ENCODE measurements around the gene TSEN54. TPM values are rescaled to one million over a fixed set of nuclear protein-coding genes. Genes with fewer than 3 reads are reported as not detected.

Gene TSEN54
- total RNA-seq, 2 donors from 2014 or later: 63.8 to 123 TPM

GRCh38 chr17:75515496-75516254, 653 bp upstream of the TSEN54 start, which contains the start of gene CASKIN2:
Gene CASKIN2, minus strand, starts transcription at chr17:75515537. Its CDS starts 1,733 bp downstream, at chr17:75513804.
- intact Hi-C loops (cut with DNase I): no loop called here
- H3K36me3 ChIP-seq (replicated peaks in 1 of 2; ENCODE audit: insufficient read depth in 1 of 2, low read depth in 2 of 2): peaks cover 0 to 2% of the 10 kb centered on the region in 2 donors
- no peaks in the 10 kb centered on the region for H3K27me3 ChIP-seq
- H3K4me3 ChIP-seq: peak within 1 kb of the TSS; percentile 66 to 82
- 0 to 1% methylated on average over 2 to 72 of the region's 78 CpGs for WGBS, 2 donors
- no peak for TF ChIP-seq POLR2A (IDR thresholded peaks at IDR 0.05)
- TF ChIP-seq, protein P1, sequence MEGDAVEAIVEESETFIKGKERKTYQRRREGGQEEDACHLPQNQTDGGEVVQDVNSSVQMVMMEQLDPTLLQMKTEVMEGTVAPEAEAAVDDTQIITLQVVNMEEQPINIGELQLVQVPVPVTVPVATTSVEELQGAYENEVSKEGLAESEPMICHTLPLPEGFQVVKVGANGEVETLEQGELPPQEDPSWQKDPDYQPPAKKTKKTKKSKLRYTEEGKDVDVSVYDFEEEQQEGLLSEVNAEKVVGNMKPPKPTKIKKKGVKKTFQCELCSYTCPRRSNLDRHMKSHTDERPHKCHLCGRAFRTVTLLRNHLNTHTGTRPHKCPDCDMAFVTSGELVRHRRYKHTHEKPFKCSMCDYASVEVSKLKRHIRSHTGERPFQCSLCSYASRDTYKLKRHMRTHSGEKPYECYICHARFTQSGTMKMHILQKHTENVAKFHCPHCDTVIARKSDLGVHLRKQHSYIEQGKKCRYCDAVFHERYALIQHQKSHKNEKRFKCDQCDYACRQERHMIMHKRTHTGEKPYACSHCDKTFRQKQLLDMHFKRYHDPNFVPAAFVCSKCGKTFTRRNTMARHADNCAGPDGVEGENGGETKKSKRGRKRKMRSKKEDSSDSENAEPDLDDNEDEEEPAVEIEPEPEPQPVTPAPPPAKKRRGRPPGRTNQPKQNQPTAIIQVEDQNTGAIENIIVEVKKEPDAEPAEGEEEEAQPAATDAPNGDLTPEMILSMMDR (IDR thresholded peaks at IDR 0.05): peak; percentile 96 to 99 (median 99)
- H3K4me1 ChIP-seq: peaks cover 65% of the 10 kb centered on the region
- H3K9me3 ChIP-seq: no peaks in the 10 kb centered on the region
- peak; percentile 97 to 99 (median 98) for DNase-seq
- ATAC-seq: peak; percentile 85
- peak within 1 kb of the TSS; percentile 79 to 93 (median 88) for H3K27ac ChIP-seq

DNA sequence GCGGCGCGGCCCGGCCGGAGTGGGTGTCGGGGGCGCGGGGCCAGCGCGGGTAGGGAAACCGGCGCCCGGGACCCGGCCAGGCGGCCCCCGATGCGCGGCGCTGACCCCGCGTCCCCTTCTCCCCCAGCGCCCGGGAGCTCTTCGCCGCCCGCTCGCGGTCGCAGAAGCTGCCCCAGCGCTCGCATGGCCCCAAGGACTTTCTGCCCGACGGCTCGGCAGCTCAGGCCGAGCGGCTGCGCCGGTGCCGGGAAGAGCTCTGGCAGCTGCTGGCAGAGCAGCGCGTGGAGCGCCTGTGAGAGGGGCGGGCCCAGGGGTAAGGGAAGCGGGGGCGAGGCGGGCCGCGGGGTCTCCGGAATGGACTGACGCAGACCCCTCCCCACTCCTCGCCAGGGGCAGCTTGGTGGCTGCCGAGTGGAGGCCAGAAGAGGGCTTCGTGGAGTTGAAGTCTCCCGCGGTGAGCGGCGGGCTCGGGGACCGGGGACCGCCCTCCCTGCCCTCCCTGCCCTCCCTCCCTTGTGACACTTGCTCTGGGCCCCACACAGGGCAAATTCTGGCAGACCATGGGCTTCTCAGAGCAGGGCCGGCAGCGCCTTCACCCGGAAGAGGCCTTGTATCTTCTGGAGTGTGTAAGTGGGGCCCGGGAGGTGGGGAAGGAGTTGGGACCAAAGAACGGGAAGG, 430 bp downstream of the TSEN54 start:
- ATAC-seq: peak; percentile 1

DNA sequence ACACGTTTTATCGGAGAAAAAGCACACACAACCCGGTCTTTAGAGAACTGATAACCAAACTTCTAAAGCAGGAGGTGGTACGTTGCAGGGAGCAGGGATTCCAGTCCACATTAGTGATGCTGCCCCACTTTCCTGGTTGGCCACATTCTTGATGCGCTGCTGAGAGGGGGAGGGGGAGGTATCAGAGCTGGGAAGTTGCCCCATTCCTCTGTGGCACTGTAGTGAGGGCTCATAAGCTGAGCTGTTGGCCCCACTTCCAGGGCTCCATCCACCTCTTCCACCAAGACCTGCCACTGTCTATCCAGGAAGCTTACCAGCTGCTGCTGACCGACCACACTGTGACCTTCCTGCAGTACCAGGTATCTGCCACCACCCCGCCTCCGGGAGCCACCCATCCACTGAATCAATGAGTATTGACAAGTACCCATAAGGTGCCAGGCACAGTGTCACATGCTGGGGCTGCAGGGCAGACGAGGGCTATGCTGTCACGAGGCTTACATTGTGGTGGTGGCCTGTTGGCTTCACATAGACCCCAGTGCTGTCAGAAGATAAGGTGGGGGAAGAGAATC, 1.1 kb downstream of the TSEN54 start:
- 2 to 18% methylated on average over 7 to 10 of the region's 10 CpGs for WGBS, 2 donors
- intact Hi-C loops (cut with DNase I): no loop called here
- peak in 3 of 4 donors; percentile 24 to 51 (median 47) for DNase-seq
- ATAC-seq: no peak
- Histone ChIP-seq H3K4me3 (peak overlapping the region in 1 of 2 donors; percentile 86), H3K27me3 (no peaks in the 10 kb centered on the region), H3K36me3 (replicated peaks in 1 of 2; ENCODE audit: insufficient read depth in 1 of 2, low read depth in 2 of 2) (peaks cover 0 to 2% of the 10 kb centered on the region in 2 donors), H3K9me3 (no peaks in the 10 kb centered on the region), H3K27ac (peak overlapping the region in 2 of 4 donors; percentile 87 to 89), H3K4me1 (peaks cover 48% of the 10 kb centered on the region)
- no peak for TF ChIP-seq POLR2A (IDR thresholded peaks at IDR 0.05)
- TF ChIP-seq, protein P1 (IDR thresholded peaks at IDR 0.05): peak in 3 of 7 experiments; percentile 27 to 36 (median 28)

More for the DNA sequence above, 430 bp downstream of the TSEN54 start:
- H3K27ac ChIP-seq: peak overlapping the region; percentile 26 to 89 (median 69)
- no peaks in the 10 kb centered on the region for H3K9me3 ChIP-seq
- no peaks in the 10 kb centered on the region for H3K27me3 ChIP-seq
- peak; percentile 23 to 42 (median 35) for DNase-seq
- peak overlapping the region; percentile 50 to 86 for H3K4me3 ChIP-seq
- 0 to 1% methylated on average over 7 to 64 of the region's 65 CpGs for WGBS, 2 donors
- H3K36me3 ChIP-seq (replicated peaks in 1 of 2; ENCODE audit: insufficient read depth in 1 of 2, low read depth in 2 of 2): peaks cover 0 to 2% of the 10 kb centered on the region in 2 donors
- peak in 1 of 3 donors; percentile 13 for TF ChIP-seq POLR2A (IDR thresholded peaks at IDR 0.05)
- TF ChIP-seq, protein P1 (IDR thresholded peaks at IDR 0.05): no peak
- intact Hi-C loops (cut with DNase I): no loop called here
- H3K4me1 ChIP-seq: peaks cover 54% of the 10 kb centered on the region

GRCh38 chr17:75518201-75518600, 1.9 kb downstream of the TSEN54 start:
- Histone ChIP-seq H3K9me3 (no peaks in the 10 kb centered on the region), H3K36me3 (replicated peaks in 1 of 2; ENCODE audit: insufficient read depth in 1 of 2, low read depth in 2 of 2) (peaks cover 0 to 2% of the 10 kb centered on the region in 2 donors), H3K27me3 (no peaks in the 10 kb centered on the region), H3K4me1 (peaks cover 40% of the 10 kb centered on the region), H3K27ac (no peak overlapping the region), H3K4me3 (no peak overlapping the region)
- ATAC-seq: no peak
- 60 to 76% methylated on average over 3 of the region's 3 CpGs for whole genome bisulfite sequencing, 2 donors
- TF ChIP-seq, protein P1 (IDR thresholded peaks at IDR 0.05): no peak
- TF ChIP-seq POLR2A (IDR thresholded peaks at IDR 0.05): no peak
- intact Hi-C loops (cut with DNase I): no loop called here
- no peak for DNase-seq
